ENCODE results near the gene TULP4.

GRCh38 chr6:158417760-158418098, 105.5 kb downstream of the TULP4 start:
- no peak for TF ChIP-seq CTCF (IDR thresholded peaks at IDR 0.05)
- no peak for TF ChIP-seq ZFX (IDR thresholded peaks at IDR 0.05; ENCODE audit: borderline replicate concordance)
